NCI-H1436 (cell line): ENCODE results near the gene RDH8.

ENCODE experiments used
- DNase-seq: peaks from one replicate; lab custom pipeline; 2025; lab: John Stamatoyannopoulos, UW

The RDH8 gene

GRCh38 chr19:10037367-10037766 is 24.1 kb downstream of the RDH8 start:
- no peak for DNase-seq

- DNase-seq, result no peak
Measured at GRCh38 chr19:10037809-10038208, 24.5 kb downstream of the RDH8 start.

GRCh38 chr19:10043286-10043927 is 30.1 kb downstream of the RDH8 start:
- no peak for DNase-seq

- no peak for DNase-seq
Measured at GRCh38 chr19:10044390-10044789, 31.1 kb downstream of the RDH8 start.

GRCh38 chr19:10045371-10045770 is 32.1 kb downstream of the RDH8 start:
- DNase-seq, result no peak

- no peak for DNase-seq
Measured at GRCh38 chr19:10049626-10050025, 36.3 kb downstream of the RDH8 start.

- DNase-seq, result no peak
Measured at GRCh38 chr19:10052602-10053360, 39.5 kb downstream of the RDH8 start.

GRCh38 chr19:10061717-10062310 is 48.5 kb downstream of the RDH8 start:
- DNase-seq, result no peak

GRCh38 chr19:10068205-10068604 is 54.9 kb downstream of the RDH8 start:
- DNase-seq, result no peak

- DNase-seq, result no peak
Measured at GRCh38 chr19:10069046-10069445, 55.8 kb downstream of the RDH8 start.

GRCh38 chr19:10070730-10071446 is 57.6 kb downstream of the RDH8 start:
- DNase-seq, result no peak
